Measurements from ENCODE around the gene HHAT. TPM values are rescaled to one million over a fixed set of nuclear protein-coding genes. Genes with fewer than 3 reads are reported as not detected.

HHAT gene
- total RNA-seq, 4 donors from 2014 or later: 4.8 to 5.9 (median 5.3) TPM

DNA sequence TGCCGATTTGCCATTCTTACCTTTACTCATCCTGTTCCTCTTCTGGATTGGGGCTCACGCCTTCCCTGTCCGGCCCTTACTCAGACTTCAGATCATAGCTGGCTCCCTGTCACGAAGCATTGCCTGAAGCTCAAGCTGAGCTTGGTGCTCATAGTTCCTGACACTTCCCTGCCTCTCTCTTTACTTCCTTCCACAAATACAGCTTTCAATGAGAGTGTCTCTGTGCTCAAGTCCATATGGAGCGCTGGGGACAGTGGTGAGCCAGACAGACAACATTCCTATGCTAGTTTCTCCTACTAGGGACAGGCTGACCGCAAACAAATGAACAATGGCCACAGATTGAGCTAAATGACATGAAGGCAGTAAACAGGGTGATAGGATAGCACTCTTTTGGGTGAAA, 38.1 kb downstream of the HHAT start:
- DNase-seq (ENCODE audit: low spot score in 2 of 2): no peak
- H3K4me3 ChIP-seq: no peak overlapping the region
- 75 to 86% methylated on average over 6 of the region's 6 CpGs for WGBS, 2 donors

DNA sequence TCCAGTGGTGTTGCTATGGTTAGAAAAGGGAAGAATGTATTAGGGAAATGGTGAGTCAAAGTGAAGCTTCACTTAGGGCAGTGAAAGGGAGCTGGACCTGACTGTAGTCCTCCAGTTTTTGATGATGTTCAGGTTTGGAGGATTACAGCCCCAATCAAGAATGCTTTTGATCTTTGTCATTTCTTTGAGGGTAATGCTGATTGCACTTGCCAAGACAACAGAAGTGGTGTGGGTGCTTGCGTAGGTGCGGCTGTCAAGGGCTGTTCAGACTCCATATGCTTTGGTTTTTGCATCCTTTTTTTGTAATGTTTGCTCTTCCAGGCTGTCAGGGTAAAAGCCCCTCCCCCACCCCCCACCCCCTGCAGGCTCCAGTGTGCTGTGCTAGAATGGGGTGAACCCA, 38.9 kb downstream of the HHAT start:
- Histone ChIP-seq H3K9me3 (no peaks in the 10 kb centered on the region), H3K4me3 (no peak overlapping the region), H3K4me1 (peaks cover 0 to 23% (median 15%) of the 10 kb centered on the region in 4 donors), H3K27ac (peak overlapping the region in 1 of 4 donors; percentile 19), H3K36me3 (no peaks in the 10 kb centered on the region), H3K27me3 (no peaks in the 10 kb centered on the region)
- TF ChIP-seq, protein P1, sequence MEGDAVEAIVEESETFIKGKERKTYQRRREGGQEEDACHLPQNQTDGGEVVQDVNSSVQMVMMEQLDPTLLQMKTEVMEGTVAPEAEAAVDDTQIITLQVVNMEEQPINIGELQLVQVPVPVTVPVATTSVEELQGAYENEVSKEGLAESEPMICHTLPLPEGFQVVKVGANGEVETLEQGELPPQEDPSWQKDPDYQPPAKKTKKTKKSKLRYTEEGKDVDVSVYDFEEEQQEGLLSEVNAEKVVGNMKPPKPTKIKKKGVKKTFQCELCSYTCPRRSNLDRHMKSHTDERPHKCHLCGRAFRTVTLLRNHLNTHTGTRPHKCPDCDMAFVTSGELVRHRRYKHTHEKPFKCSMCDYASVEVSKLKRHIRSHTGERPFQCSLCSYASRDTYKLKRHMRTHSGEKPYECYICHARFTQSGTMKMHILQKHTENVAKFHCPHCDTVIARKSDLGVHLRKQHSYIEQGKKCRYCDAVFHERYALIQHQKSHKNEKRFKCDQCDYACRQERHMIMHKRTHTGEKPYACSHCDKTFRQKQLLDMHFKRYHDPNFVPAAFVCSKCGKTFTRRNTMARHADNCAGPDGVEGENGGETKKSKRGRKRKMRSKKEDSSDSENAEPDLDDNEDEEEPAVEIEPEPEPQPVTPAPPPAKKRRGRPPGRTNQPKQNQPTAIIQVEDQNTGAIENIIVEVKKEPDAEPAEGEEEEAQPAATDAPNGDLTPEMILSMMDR (IDR thresholded peaks at IDR 0.05): no peak
- no peak for TF ChIP-seq POLR2A (IDR thresholded peaks at IDR 0.05)
- no peak for TF ChIP-seq EP300 (IDR thresholded peaks at IDR 0.05)
- WGBS, 2 donors: 93 to 95% methylated on average over 2 of the region's 2 CpGs
- no peak for DNase-seq (ENCODE audit: low spot score in 2 of 2)

More for the DNA sequence above, 38.1 kb downstream of the HHAT start:
- Histone ChIP-seq H3K36me3 (no peaks in the 10 kb centered on the region), H3K27me3 (no peaks in the 10 kb centered on the region), H3K27ac (peak overlapping the region in 2 of 4 donors; percentile 12 to 19), H3K4me1 (peaks cover 0 to 31% (median 17%) of the 10 kb centered on the region in 4 donors), H3K9me3 (no peaks in the 10 kb centered on the region)
- TF ChIP-seq EP300 (IDR thresholded peaks at IDR 0.05) (no peak), POLR2A (IDR thresholded peaks at IDR 0.05) (no peak)
- TF ChIP-seq, protein P1 (IDR thresholded peaks at IDR 0.05): no peak

DNA sequence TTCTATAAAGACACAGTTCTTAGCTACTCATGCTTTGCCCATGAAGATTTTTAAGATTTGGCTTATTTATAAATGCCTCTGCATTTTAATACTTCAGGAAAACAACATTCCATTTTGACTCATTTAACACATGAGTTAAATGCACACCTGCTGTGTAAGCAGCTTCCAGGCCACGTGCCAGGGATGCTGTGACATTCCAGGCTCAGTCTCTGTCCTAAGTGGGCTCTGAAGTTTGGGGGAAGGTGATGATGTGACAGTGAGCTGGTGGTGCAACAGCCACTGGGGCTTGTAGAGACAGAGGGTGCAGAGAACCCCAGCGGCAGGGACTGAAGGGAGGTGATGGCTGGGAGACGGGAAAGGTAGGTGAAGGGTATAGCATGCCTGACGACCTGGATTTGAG, 40.7 kb downstream of the HHAT start:
- DNase-seq (ENCODE audit: low spot score in 2 of 2): no peak
- no peaks in the 10 kb centered on the region for H3K27me3 ChIP-seq
- no peak overlapping the region for H3K27ac ChIP-seq
- TF ChIP-seq EP300 (IDR thresholded peaks at IDR 0.05): no peak
- TF ChIP-seq POLR2A (IDR thresholded peaks at IDR 0.05): no peak
- TF ChIP-seq, protein P1 (IDR thresholded peaks at IDR 0.05): no peak
- 81 to 85% methylated on average over 4 of the region's 4 CpGs for WGBS, 2 donors
- no peaks in the 10 kb centered on the region for H3K9me3 ChIP-seq
- H3K4me3 ChIP-seq: no peak overlapping the region
- H3K4me1 ChIP-seq: peaks cover 0 to 20% (median 2%) of the 10 kb centered on the region in 4 donors
- H3K36me3 ChIP-seq: no peaks in the 10 kb centered on the region

DNA sequence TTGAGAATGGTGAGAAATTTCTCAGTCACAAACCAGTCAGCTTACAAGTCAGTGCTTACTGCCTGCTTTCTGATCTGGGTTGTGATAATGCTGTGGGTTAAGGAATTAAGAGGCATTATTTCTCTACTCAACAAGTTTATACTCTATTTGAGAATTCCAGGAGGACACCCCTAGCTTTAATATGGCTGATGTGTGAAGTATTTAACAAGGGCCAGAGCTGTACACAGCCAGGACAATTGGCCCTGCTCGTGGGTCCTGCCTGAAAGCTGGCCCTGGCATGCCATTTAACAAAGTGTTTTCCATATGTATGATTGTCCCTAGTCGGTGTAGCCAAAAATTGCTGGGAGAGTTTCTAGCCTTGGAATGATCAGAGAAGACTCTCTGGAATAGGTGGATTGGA, 43.2 kb downstream of the HHAT start:
- DNase-seq (ENCODE audit: low spot score in 2 of 2): no peak
- Histone ChIP-seq H3K27me3 (no peaks in the 10 kb centered on the region), H3K4me1 (peaks cover 0 to 20% (median 4%) of the 10 kb centered on the region in 4 donors), H3K36me3 (no peaks in the 10 kb centered on the region), H3K4me3 (no peak overlapping the region), H3K9me3 (no peaks in the 10 kb centered on the region), H3K27ac (no peak overlapping the region)
- TF ChIP-seq POLR2A (IDR thresholded peaks at IDR 0.05): no peak
- TF ChIP-seq, protein P1 (IDR thresholded peaks at IDR 0.05): no peak
- no peak for TF ChIP-seq EP300 (IDR thresholded peaks at IDR 0.05)
- 48 to 53% methylated on average over 2 of the region's 2 CpGs for WGBS, 2 donors

DNA sequence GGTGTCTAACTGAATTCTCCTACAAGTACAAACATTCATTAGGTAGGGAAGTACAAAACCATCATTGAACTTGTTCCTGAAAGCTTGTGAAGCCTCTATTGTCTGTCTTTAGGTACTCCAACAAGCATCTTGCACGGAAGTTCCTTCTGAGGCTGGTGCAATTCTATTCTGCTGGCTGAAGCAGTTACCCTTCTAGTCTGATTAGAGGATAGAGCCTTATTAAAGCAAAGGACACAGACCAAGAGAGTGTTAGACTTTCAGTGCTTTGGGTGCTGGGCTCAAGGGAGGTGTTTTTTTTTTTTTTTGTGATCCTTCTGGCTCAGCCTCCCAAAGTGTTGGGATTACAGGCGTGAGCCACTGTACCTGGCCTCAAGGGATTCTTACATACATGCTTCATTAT, 43.8 kb downstream of the HHAT start:
- no peak for TF ChIP-seq EP300 (IDR thresholded peaks at IDR 0.05)
- TF ChIP-seq POLR2A (IDR thresholded peaks at IDR 0.05): no peak
- TF ChIP-seq, protein P1 (IDR thresholded peaks at IDR 0.05): no peak

More for the DNA sequence above, 43.8 kb downstream of the HHAT start:
- H3K27ac ChIP-seq: no peak overlapping the region
- WGBS, 2 donors: 94 to 97% methylated on average over 2 of the region's 2 CpGs
- no peak for DNase-seq (ENCODE audit: low spot score in 2 of 2)
- no peaks in the 10 kb centered on the region for H3K36me3 ChIP-seq
- H3K27me3 ChIP-seq: no peaks in the 10 kb centered on the region
- no peaks in the 10 kb centered on the region for H3K9me3 ChIP-seq
- peaks cover 0 to 20% (median 5%) of the 10 kb centered on the region in 4 donors for H3K4me1 ChIP-seq
- no peak overlapping the region for H3K4me3 ChIP-seq
